Fibroblast of the aortic adventitia (primary cell): ENCODE measurements around the gene NOVA1. TPM values are rescaled to one million over a fixed set of nuclear protein-coding genes. Genes with fewer than 3 reads are reported as not detected.

Experiments used
- DNase-seq: peaks from one replicate; pipeline ENCODE4 v3.0.0-alpha.2; 2010; ENCODE audit warnings: low read depth
- H3K4me3 ChIP-seq: 2 replicates; pipeline ENCODE4 v1.5.1; 2011; ENCODE audit warnings: low read depth, mild to moderate bottlenecking, control low read depth, low read length, moderate library complexity
- total RNA-seq: library from RNA; depleted of rRNA; stranded (reverse); fragments of >200 nt; gene quantifications from 2 replicates; pipeline ENCODE4 v1.2.3, GENCODE V29; 2012; ENCODE audit warnings: low replicate concordance
- TF ChIP-seq, protein P1 (sequence below): IDR thresholded peaks from 2 replicates; pipeline ENCODE4 v1.5.1; 2011; ENCODE audit warnings: mild to moderate bottlenecking, low read length, control low read depth, inconsistent platforms; ENCODE audit not compliant: insufficient read depth

The NOVA1 gene
- total RNA-seq, 1 donor = 16.9 TPM

DNA sequence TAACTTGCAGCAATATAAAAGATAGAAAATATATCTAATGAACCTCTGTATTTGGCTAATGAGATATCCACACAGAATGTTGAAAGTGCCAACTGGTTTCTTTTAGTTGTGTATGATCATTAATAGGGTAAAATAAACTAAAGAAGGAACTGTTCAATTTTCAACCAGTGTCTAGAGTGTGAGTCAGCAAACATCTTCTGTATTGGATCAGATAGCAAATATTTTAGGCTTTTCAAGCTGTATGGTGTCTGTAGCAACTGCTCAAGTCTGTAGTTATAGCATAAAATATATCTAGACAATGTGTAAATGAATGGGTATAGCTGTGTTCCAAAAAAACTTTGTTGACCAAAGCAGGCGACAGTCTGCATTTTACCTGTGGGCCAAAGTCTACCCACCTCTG, 23.5 kb upstream of the NOVA1 start:
- DNase-seq = no peak
- TF ChIP-seq, protein P1, sequence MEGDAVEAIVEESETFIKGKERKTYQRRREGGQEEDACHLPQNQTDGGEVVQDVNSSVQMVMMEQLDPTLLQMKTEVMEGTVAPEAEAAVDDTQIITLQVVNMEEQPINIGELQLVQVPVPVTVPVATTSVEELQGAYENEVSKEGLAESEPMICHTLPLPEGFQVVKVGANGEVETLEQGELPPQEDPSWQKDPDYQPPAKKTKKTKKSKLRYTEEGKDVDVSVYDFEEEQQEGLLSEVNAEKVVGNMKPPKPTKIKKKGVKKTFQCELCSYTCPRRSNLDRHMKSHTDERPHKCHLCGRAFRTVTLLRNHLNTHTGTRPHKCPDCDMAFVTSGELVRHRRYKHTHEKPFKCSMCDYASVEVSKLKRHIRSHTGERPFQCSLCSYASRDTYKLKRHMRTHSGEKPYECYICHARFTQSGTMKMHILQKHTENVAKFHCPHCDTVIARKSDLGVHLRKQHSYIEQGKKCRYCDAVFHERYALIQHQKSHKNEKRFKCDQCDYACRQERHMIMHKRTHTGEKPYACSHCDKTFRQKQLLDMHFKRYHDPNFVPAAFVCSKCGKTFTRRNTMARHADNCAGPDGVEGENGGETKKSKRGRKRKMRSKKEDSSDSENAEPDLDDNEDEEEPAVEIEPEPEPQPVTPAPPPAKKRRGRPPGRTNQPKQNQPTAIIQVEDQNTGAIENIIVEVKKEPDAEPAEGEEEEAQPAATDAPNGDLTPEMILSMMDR = no peak
- H3K4me3 ChIP-seq = no peak overlapping the region

DNA sequence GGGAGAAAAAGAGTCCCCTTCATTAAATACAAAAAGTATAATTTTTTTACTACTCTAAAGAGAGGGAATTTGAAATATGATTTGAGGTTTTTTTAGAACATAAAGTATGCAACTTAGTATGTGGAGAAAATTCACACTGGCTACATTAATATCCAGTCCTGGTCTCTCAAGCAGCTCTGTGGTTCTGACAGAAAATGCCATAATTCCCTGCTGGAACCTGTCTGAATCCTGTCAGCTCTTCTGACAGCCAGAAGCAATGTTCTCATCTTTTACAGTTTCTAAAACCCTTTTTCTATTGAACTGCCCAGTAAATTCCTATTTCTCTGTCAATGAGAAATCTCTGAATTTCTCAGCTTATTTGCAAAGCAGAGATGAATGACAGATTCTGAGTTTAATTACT, 13.4 kb upstream of the NOVA1 start:
- no peak overlapping the region for H3K4me3 ChIP-seq
- TF ChIP-seq, protein P1 = no peak
- no peak for DNase-seq

DNA sequence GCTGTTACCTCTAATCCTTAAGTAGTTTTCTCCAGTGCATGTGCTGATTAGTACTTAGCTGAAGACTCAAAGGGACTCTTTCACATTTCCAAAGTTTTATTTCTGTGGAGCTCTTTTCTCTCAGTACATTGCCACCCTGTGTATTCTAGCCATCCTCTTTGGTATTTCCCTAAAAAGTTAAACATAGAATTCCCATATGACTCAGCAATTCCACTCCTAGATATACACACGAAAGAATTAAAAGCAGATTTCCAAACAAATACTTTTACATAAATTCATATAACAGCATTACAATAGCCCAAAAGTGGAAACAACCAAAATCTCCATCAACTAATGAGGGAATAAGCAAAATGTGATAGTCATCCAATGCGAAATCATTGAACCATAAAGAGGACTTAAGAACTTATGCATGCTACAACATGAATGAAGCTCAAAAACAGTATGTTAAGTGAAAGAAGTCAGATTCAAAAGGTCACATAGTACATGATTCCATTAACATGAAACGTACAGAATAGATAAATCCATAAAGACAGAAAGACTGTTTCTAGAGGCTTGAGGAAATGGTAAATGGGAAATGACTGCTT, 9.0 kb upstream of the NOVA1 start:
- no peak overlapping the region for H3K4me3 ChIP-seq
- TF ChIP-seq, protein P1 = no peak
- DNase-seq = peak; percentile 70

DNA sequence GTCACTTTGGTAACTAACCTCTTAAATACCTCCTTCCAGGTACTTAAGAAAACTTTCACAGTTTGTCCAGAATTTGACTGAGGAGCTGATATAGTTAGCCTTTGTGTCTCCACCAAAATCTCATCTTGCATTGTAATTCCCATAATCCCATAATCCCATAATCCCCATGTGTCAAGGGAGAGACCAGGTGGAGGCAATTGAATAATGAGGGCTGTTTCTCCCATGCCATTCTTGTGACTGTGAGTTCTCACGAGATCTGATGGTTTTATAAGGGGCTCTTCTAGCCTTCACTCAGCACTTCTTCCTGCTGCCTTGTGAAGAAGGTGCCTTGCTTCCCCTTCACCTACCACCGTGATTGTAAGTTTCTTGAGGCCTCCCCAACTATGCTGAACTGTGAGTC, 7.8 kb upstream of the NOVA1 start:
- H3K4me3 ChIP-seq = no peak overlapping the region
- TF ChIP-seq, protein P1 = no peak
- no peak for DNase-seq

DNA sequence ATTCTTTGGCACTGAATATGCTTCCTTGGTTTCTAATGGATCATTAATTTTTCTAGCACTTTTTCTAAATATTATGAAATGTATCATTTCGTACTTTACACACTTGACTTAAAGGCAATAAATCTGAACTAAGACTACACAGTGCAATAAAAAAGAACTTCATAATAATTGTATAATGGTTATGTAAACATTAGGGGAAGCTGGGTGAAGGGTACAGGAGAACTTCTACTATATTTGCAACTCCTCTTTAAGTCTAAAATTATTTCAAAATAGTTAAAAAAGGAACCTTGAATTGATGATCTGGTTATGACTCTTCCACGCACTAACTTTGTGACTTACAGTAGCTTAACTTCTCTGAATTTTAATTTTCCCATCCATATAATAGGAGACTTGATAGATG, 5.1 kb upstream of the NOVA1 start:
- TF ChIP-seq, protein P1 = no peak
- no peak for DNase-seq
- H3K4me3 ChIP-seq = no peak overlapping the region

DNA sequence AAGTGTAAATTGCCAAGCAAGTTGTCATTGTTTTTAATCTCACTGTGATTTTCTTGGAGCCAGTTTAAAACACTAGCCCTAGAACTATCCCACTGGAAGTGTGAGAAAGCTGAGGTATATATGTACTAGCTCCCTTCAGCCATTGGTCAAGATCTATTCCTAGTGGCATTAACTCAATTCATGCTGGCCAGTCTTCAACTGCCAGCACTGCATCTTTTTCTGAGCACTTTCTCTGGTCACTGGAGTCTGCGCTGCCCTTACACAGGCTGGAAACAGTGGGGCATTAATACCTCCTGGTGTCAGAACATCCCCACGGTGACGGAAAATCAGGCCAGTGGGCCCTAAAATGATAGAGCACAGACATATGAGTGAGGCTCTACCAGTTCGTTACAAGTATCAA, 4.0 kb upstream of the NOVA1 start:
- no peak overlapping the region for H3K4me3 ChIP-seq
- TF ChIP-seq, protein P1 = no peak
- DNase-seq = no peak

DNA sequence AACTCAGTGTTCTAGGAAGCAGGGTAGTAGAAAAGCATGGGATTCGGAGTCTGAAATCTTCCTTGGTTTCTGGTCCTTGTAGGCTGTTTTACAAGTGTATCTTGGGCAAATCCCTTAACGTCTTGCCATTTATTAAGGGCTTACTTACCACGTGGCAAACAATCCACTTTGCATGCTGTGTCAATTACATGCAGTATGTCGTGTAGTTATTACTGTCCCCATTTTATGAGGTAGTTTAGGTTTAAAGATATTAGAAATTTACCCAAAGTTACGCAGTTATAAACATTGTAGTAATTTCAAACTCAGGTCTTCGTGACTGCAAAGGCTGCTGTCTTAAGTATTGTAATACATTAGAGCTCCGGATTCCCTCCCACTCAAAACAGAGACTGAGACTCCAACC, 1.5 kb upstream of the NOVA1 start:
- no peak for DNase-seq
- H3K4me3 ChIP-seq = no peak overlapping the region
- TF ChIP-seq, protein P1 = no peak
